ENCODE measurements around the gene GEN1.

- TF ChIP-seq POLR2AphosphoS5 (IDR thresholded peaks at IDR 0.05), result no peak
- TF ChIP-seq, protein P1, sequence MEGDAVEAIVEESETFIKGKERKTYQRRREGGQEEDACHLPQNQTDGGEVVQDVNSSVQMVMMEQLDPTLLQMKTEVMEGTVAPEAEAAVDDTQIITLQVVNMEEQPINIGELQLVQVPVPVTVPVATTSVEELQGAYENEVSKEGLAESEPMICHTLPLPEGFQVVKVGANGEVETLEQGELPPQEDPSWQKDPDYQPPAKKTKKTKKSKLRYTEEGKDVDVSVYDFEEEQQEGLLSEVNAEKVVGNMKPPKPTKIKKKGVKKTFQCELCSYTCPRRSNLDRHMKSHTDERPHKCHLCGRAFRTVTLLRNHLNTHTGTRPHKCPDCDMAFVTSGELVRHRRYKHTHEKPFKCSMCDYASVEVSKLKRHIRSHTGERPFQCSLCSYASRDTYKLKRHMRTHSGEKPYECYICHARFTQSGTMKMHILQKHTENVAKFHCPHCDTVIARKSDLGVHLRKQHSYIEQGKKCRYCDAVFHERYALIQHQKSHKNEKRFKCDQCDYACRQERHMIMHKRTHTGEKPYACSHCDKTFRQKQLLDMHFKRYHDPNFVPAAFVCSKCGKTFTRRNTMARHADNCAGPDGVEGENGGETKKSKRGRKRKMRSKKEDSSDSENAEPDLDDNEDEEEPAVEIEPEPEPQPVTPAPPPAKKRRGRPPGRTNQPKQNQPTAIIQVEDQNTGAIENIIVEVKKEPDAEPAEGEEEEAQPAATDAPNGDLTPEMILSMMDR (IDR thresholded peaks at IDR 0.05), result peak; percentile 22 to 79 (median 42)
These were observed 76.4 kb downstream of the GEN1 start for GRCh38 chr2:17830053-17831034.
